Activated CD8-positive, alpha-beta memory T cell treated with anti-CD3 and anti-CD28 coated beads for 48 hours (primary cell): ENCODE measurements around the gene PHACTR1.

ENCODE experiments used
- DNase-seq, 3 experiments: peaks; one replicate each; pipeline ENCODE4 v3.0.0-alpha.2; 2020; ENCODE audit warnings: low read depth in 2 of 3, low spot score in 2 of 3

The PHACTR1 gene

GRCh38 chr6:13186861-13187260 is 470.3 kb downstream of the PHACTR1 start:
- no peak for DNase-seq

- DNase-seq = no peak
Observed at GRCh38 chr6:13187692-13188091, 471.1 kb downstream of the PHACTR1 start.

GRCh38 chr6:13188306-13188705 is 471.7 kb downstream of the PHACTR1 start:
- DNase-seq = no peak

- DNase-seq = no peak
Observed at GRCh38 chr6:13189710-13190109, 473.1 kb downstream of the PHACTR1 start.

- no peak for DNase-seq
Observed at GRCh38 chr6:13190376-13190775, 473.8 kb downstream of the PHACTR1 start.

GRCh38 chr6:13191461-13191860 is 474.9 kb downstream of the PHACTR1 start:
- DNase-seq = no peak

- DNase-seq = no peak
Observed at GRCh38 chr6:13194852-13195251, 478.3 kb downstream of the PHACTR1 start.

- DNase-seq = no peak
Observed at GRCh38 chr6:13195803-13196202, 479.2 kb downstream of the PHACTR1 start.

- DNase-seq = no peak
Observed at GRCh38 chr6:13198168-13198567, 481.6 kb downstream of the PHACTR1 start.

- no peak for DNase-seq
Observed at GRCh38 chr6:13201336-13201735, 484.8 kb downstream of the PHACTR1 start.

- DNase-seq = no peak
Observed at GRCh38 chr6:13203145-13203544, 486.6 kb downstream of the PHACTR1 start.

GRCh38 chr6:13205106-13205505 is 488.5 kb downstream of the PHACTR1 start:
- DNase-seq = no peak

GRCh38 chr6:13212096-13212495 is 495.5 kb downstream of the PHACTR1 start:
- DNase-seq = no peak

GRCh38 chr6:13212538-13212937 is 496.0 kb downstream of the PHACTR1 start:
- DNase-seq = no peak

GRCh38 chr6:13215390-13215789 is 498.8 kb downstream of the PHACTR1 start:
- no peak for DNase-seq

- DNase-seq = no peak
Observed at GRCh38 chr6:13216236-13217014, 499.9 kb downstream of the PHACTR1 start.

- no peak for DNase-seq
Observed at GRCh38 chr6:13217206-13217905, 500.8 kb downstream of the PHACTR1 start.

- DNase-seq = no peak
Observed at GRCh38 chr6:13220266-13220665, 503.7 kb downstream of the PHACTR1 start.

- no peak for DNase-seq
Observed at GRCh38 chr6:13222048-13222447, 505.5 kb downstream of the PHACTR1 start.

- no peak for DNase-seq
Observed at GRCh38 chr6:13226071-13226470, 509.5 kb downstream of the PHACTR1 start.

- DNase-seq = no peak
Observed at GRCh38 chr6:13228264-13229204, 512.0 kb downstream of the PHACTR1 start.
